ENCODE data around the gene SLC22A14.

SLC22A14 gene

GRCh38 chr3:38264779-38265178 is 17.3 kb upstream of the SLC22A14 start:
- Mint-ChIP-seq H3K9me3 (no peaks in the 10 kb centered on the region), H3K36me3 (ENCODE audit: low read depth) (peaks cover 2% of the 10 kb centered on the region), H3K27ac (no peak overlapping the region), H3K27me3 (ENCODE audit: low read depth) (no peaks in the 10 kb centered on the region), H3K4me1 (ENCODE audit: low read depth) (peaks cover 22% of the 10 kb centered on the region), H3K4me3 (no peak overlapping the region)

- peaks cover 4% of the 10 kb centered on the region for H3K36me3 Mint-ChIP-seq (ENCODE audit: low read depth)
- no peak within 1 kb of the TSS for H3K4me3 Mint-ChIP-seq
- no peaks in the 10 kb centered on the region for H3K9me3 Mint-ChIP-seq
- peaks cover 17% of the 10 kb centered on the region for H3K4me1 Mint-ChIP-seq (ENCODE audit: low read depth)
- no peaks in the 10 kb centered on the region for H3K27me3 Mint-ChIP-seq (ENCODE audit: low read depth)
- no peak within 1 kb of the TSS for H3K27ac Mint-ChIP-seq
Measured at GRCh38 chr3:38265604-38266307, 16.3 kb upstream of the SLC22A14 start, which contains the start of gene SLC22A13. TSS of gene SLC22A13 (plus strand) at chr3:38265812. CDS start at chr3:38265861, 49 bp downstream.

- peaks cover 6% of the 10 kb centered on the region for H3K36me3 Mint-ChIP-seq (ENCODE audit: low read depth)
- no peak overlapping the region for H3K4me3 Mint-ChIP-seq
- no peaks in the 10 kb centered on the region for H3K9me3 Mint-ChIP-seq
- no peaks in the 10 kb centered on the region for H3K27me3 Mint-ChIP-seq (ENCODE audit: low read depth)
- no peak overlapping the region for H3K27ac Mint-ChIP-seq
- peaks cover 17% of the 10 kb centered on the region for H3K4me1 Mint-ChIP-seq (ENCODE audit: low read depth)
Measured at GRCh38 chr3:38266810-38267209, 15.3 kb upstream of the SLC22A14 start.

DNA sequence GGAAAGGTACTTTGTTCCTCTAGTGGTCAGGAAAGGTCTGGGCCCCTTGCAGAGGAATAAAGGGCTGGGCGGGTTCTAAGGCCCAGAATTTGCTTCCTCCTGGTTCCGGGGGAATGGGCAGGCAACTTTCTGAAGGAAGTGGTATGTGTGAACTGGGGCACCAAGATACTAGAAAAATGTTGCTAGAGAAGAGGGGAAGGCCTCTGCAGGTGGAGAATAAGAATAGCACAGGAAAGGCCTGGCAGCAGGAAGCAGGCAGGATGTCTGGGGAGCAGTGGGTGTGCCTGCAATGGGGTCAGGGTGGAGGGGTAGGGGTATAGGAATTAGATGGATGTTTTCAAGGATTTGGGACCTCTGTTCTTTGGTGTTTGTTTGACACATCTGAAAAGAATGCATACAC is 14.4 kb upstream of the SLC22A14 start:
- H3K36me3 Mint-ChIP-seq (ENCODE audit: low read depth): peaks cover 6% of the 10 kb centered on the region
- no peaks in the 10 kb centered on the region for H3K9me3 Mint-ChIP-seq
- H3K27ac Mint-ChIP-seq: peak overlapping the region; percentile 58
- H3K4me3 Mint-ChIP-seq: no peak overlapping the region
- peaks cover 17% of the 10 kb centered on the region for H3K4me1 Mint-ChIP-seq (ENCODE audit: low read depth)
- no peaks in the 10 kb centered on the region for H3K27me3 Mint-ChIP-seq (ENCODE audit: low read depth)

DNA sequence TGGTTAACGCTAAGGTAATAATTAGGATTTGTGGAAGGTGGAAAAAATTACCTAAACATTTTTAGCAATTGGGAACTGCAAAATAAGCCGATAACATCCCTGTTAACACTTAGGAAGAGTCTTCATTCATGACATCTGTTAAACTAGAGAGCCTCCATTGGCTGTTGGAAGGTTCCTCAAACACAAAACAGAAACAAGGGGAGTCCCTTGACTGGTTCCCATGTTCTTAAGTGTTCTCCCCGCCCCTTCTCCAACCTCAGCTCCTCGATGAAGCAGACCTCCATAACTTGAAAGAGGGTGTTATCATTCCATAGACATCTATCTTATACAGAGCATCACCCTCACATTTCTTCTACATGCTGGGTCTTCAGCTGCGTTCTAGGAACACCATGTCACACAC is 14.0 kb upstream of the SLC22A14 start:
- H3K27me3 Mint-ChIP-seq (ENCODE audit: low read depth): no peaks in the 10 kb centered on the region
- peaks cover 17% of the 10 kb centered on the region for H3K4me1 Mint-ChIP-seq (ENCODE audit: low read depth)
- H3K36me3 Mint-ChIP-seq (ENCODE audit: low read depth): peaks cover 6% of the 10 kb centered on the region
- H3K4me3 Mint-ChIP-seq: no peak overlapping the region
- H3K27ac Mint-ChIP-seq: no peak overlapping the region
- peaks cover under 1% of the 10 kb centered on the region for H3K9me3 Mint-ChIP-seq

DNA sequence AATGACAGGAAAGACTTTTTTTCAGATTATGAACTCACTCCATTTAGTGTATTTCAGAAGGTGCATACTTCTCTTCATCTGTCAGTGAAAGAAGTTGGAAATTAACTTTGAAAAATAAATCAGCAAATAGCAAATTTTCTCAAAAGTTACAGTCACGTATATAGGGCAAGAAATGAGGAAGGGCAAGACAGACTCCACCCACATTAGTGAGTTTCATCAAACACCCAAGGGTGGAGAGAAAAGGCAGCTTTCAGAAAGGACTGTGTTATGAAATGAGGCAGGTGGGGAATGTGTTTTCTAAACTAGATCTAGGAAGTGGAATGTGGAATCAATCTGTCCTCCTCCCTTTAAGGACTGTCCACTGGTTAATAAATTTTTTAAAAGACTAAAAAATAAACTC is 13.6 kb upstream of the SLC22A14 start:
- Mint-ChIP-seq H3K4me3 (no peak overlapping the region), H3K9me3 (peaks cover 4% of the 10 kb centered on the region), H3K4me1 (ENCODE audit: low read depth) (peaks cover 15% of the 10 kb centered on the region), H3K27ac (no peak overlapping the region), H3K27me3 (ENCODE audit: low read depth) (no peaks in the 10 kb centered on the region), H3K36me3 (ENCODE audit: low read depth) (peaks cover 6% of the 10 kb centered on the region)

GRCh38 chr3:38270606-38271005 is 11.5 kb upstream of the SLC22A14 start:
- H3K27me3 Mint-ChIP-seq (ENCODE audit: low read depth): no peaks in the 10 kb centered on the region
- peaks cover 4% of the 10 kb centered on the region for H3K9me3 Mint-ChIP-seq
- H3K4me1 Mint-ChIP-seq (ENCODE audit: low read depth): peaks cover 13% of the 10 kb centered on the region
- no peak overlapping the region for H3K4me3 Mint-ChIP-seq
- H3K36me3 Mint-ChIP-seq (ENCODE audit: low read depth): peaks cover 6% of the 10 kb centered on the region
- no peak overlapping the region for H3K27ac Mint-ChIP-seq

GRCh38 chr3:38271553-38271952 is 10.5 kb upstream of the SLC22A14 start:
- Mint-ChIP-seq H3K9me3 (peaks cover 4% of the 10 kb centered on the region), H3K36me3 (ENCODE audit: low read depth) (peaks cover 6% of the 10 kb centered on the region), H3K4me1 (ENCODE audit: low read depth) (peaks cover 13% of the 10 kb centered on the region), H3K4me3 (no peak overlapping the region), H3K27me3 (ENCODE audit: low read depth) (no peaks in the 10 kb centered on the region), H3K27ac (no peak overlapping the region)

GRCh38 chr3:38274864-38275649 is 7.0 kb upstream of the SLC22A14 start:
- Mint-ChIP-seq H3K9me3 (peaks cover 4% of the 10 kb centered on the region), H3K4me1 (ENCODE audit: low read depth) (no peaks in the 10 kb centered on the region), H3K4me3 (no peak overlapping the region), H3K27ac (no peak overlapping the region), H3K27me3 (ENCODE audit: low read depth) (no peaks in the 10 kb centered on the region), H3K36me3 (ENCODE audit: low read depth) (peaks cover 8% of the 10 kb centered on the region)

DNA sequence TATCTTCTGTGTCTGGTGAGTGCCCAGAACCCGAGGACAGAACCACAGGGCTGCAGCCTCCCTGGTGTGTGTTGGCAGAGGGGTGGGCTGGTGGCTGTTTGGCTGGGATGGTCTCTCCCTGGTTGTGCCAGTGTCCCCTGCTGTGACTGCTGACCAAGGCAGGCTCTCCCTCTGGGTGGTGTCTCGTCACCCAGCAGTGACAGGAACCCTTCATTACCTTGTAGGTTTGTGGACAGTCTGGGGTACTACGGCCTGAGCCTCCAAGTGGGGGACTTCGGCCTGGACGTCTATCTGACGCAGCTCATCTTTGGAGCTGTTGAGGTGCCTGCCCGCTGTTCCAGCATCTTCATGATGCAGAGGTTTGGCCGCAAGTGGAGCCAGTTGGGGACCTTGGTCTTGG is 6.4 kb upstream of the SLC22A14 start:
- Mint-ChIP-seq H3K27ac (no peak overlapping the region), H3K4me1 (ENCODE audit: low read depth) (no peaks in the 10 kb centered on the region), H3K36me3 (ENCODE audit: low read depth) (peaks cover 5% of the 10 kb centered on the region), H3K27me3 (ENCODE audit: low read depth) (no peaks in the 10 kb centered on the region), H3K9me3 (peaks cover 4% of the 10 kb centered on the region), H3K4me3 (no peak overlapping the region)

- Mint-ChIP-seq H3K27me3 (ENCODE audit: low read depth) (no peaks in the 10 kb centered on the region), H3K27ac (no peak overlapping the region), H3K36me3 (ENCODE audit: low read depth) (peaks cover 2% of the 10 kb centered on the region), H3K4me1 (ENCODE audit: low read depth) (no peaks in the 10 kb centered on the region), H3K9me3 (peaks cover 4% of the 10 kb centered on the region), H3K4me3 (no peak overlapping the region)
Measured at GRCh38 chr3:38276081-38276916, 5.8 kb upstream of the SLC22A14 start.

GRCh38 chr3:38276917-38277630 is 5.0 kb upstream of the SLC22A14 start:
- H3K36me3 Mint-ChIP-seq (ENCODE audit: low read depth): peaks cover 2% of the 10 kb centered on the region
- no peaks in the 10 kb centered on the region for H3K27me3 Mint-ChIP-seq (ENCODE audit: low read depth)
- H3K9me3 Mint-ChIP-seq: peaks cover 4% of the 10 kb centered on the region
- H3K4me3 Mint-ChIP-seq: no peak overlapping the region
- no peaks in the 10 kb centered on the region for H3K4me1 Mint-ChIP-seq (ENCODE audit: low read depth)
- H3K27ac Mint-ChIP-seq: no peak overlapping the region

DNA sequence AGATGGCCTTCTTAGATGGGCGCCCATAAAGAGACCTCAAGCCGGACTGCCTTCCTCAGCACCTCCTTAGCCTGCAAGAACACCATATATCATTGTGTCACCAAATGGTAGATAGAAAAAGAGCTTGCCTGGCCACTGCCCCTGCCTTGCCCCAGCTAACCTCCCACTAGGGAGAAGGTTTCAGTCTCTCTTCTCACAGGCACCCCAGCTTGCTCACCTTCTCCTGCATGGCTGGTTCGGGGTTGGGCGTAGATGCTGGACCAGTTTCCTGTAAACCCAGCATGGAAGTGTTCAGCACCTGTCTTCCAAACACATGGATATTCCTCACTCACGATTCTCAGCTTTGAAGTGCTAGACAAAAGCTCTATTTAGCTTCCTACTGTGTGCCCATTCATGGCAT is 3.3 kb upstream of the SLC22A14 start:
- H3K4me1 Mint-ChIP-seq (ENCODE audit: low read depth): no peaks in the 10 kb centered on the region
- H3K9me3 Mint-ChIP-seq: no peaks in the 10 kb centered on the region
- H3K4me3 Mint-ChIP-seq: no peak overlapping the region
- no peaks in the 10 kb centered on the region for H3K27me3 Mint-ChIP-seq (ENCODE audit: low read depth)
- peaks cover 2% of the 10 kb centered on the region for H3K36me3 Mint-ChIP-seq (ENCODE audit: low read depth)
- no peak overlapping the region for H3K27ac Mint-ChIP-seq

Data from T-helper 1 cell treated with Interleukin-12 subunit alpha and Interleukin-12 subunit beta and Interleukin-4 antibody, amounts not matched to agents 30 μg/mL and 1 μg/mL, for 36 hours (primary cell).